ENCODE results near the gene TBL1X. TPM values are rescaled to one million over a fixed set of nuclear protein-coding genes. Genes with fewer than 3 reads are reported as not detected.

Gene TBL1X
- polyA plus RNA-seq, 3 donors: 24.2 to 27.8 (median 26.9) TPM

DNA sequence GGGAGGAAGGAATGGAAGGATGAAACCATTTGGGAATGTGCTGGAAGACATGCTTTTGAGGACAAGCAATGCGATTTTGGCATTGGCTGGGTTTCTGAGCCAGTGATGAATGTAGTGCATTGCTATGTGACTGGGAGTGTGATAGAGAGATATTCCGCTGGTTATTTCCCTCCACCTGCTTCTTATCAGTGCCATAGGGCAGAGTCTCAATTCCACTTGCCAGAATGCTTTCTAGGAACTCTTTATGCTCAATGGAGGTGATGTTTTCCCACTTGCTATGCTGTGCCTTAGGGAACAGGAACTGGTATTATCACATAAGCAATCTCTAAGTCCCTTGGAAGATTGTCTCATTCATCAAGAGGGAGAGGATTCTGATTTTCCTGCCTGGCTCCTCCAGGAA, 28.0 kb downstream of the TBL1X start:
- DNase-seq: no peak

DNA sequence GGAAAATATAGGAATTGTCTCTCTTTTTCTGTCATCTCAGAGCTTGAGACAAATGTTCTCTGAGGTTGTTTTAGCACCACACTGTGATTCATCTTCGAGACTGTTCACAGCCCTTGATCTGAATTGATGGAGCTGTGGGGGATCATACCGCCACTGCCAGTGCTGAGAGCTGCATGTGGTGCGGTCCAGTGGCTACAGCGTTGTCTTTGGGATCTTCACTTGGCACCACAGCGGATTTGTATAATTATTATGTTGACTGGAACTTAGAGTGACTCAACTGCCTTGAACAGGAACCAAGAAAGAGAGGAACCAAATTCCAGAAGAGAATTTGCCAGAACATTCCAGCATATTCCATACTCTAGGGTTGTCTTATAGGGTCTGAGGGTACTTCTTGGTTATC, 29.1 kb downstream of the TBL1X start:
- DNase-seq: no peak

GRCh38 chrX:9494771-9495170, 29.9 kb downstream of the TBL1X start:
- DNase-seq: no peak

DNA sequence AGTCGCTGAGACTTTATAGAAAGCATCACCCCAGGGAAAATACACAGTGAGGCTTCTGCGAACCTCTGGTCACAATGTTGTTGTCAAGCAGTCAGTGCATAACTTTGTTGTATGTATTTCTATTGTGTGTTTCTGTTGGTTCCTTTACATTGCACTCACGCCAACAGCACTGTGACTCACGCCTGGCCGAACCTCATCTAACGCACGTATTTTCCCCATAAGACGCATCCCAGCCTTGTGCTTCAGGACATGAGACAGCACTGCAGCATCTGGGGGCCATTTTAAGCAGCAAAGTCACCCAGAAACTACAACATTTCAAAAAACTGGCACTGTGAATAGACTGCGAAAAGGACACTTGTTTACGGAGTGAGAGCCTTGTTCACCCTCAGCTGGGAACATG, 30.6 kb downstream of the TBL1X start:
- DNase-seq: no peak

DNA sequence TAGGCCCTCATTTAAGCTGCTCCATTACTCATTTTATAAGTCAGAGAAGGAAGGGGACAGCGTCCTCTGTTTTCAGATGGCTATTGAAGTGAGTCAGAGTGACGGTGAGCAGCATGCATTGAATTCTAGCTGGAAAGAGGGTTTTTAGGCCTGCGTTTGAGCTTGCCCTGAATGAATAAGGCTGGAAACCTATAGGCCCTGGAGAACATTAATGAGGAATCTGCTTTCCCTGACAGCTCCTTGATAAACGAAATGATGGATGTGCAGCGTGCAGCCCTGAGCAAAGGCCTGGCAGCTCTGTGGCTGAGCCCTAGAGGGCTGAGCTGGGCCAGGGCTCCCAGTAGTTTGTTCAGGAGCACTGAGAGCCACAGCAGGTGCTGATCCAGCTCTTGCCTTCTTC, 33.4 kb downstream of the TBL1X start:
- no peak for DNase-seq

DNA sequence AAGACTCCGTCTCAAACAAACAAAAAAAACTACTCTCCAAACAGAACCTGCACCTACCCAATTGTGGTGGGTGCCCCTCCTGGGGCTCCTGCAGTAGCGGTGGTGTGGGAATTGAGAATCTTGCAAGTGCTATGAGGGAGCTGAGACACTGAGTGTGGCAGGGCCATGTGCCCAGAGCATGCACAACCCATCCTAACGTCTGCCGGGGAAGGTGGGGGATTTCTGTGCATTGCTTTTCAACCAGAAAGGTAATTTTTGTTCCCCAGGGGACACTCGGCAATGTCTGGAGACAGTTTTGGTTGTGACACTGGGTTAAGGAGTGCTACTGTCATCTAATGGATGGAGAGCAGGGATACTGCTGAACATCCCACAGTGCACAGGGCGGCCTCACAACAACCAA, 35.7 kb downstream of the TBL1X start:
- DNase-seq: no peak

DNA sequence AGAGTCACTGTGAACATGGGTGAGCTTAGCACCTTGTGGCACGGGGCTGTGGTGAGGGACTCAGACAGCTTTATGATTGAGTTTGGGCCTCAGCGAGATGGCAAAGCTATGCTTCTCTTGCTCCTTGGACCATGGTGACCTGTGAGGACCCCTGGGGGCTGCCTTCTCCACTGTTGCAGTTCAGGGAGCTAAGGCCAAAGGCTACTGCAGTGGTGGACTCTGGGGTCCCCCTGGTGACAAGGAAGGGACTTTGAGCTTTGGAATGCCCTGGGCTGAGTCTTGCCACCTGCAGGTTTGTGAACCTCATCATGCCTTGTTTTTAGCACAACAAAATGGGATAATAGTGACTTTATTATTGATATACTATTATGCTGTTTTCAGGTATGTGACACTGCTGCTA, 36.5 kb downstream of the TBL1X start:
- DNase-seq: no peak

GRCh38 chrX:9503261-9503660, 38.4 kb downstream of the TBL1X start:
- DNase-seq: no peak

GRCh38 chrX:9510366-9510765, 45.5 kb downstream of the TBL1X start:
- DNase-seq: no peak

DNA sequence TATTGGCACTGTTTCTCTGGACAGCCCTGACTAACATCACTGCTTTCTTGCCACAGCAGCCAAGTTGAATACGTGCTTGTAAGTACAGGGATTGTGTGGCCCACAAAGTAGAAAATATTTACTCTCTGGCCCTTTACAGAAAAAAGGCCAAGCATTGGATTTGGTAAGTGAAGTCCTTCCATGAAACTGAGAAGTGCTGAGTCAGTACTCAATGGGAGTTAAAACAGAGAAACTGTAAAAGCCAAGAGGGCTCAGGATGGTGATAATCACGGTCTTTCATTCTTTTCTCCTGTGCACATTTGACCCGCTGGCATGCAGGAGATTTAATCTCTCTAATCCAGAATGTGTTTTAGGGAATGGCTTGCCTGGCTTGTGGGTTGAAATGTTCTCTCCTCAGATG, 46.1 kb downstream of the TBL1X start:
- no peak for DNase-seq

- no peak for DNase-seq
Observed at GRCh38 chrX:9515489-9515888, 50.6 kb downstream of the TBL1X start.

- no peak for DNase-seq
Observed at GRCh38 chrX:9515973-9516538, 51.2 kb downstream of the TBL1X start.

- DNase-seq: no peak
Observed at GRCh38 chrX:9516635-9517034, 51.8 kb downstream of the TBL1X start.

DNA sequence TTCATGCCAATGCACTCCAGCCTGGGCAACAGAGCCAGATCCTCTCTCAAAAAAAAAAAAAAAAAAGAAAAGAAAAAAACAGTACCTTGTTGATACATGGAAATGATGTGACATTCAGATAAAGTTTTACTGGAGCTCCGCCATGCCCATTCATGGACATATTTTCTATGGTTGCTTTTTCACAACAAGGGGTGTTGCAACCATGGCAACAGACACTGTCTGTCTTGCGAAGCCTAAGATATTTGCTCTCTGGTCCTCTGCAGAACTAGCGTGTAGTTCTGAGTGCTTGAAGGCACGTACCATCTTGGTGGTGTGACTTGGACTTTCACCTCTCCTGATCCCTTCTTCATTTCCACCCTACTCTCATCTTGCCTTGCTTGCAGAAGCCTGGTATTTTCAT, 53.2 kb downstream of the TBL1X start:
- no peak for DNase-seq

DNA sequence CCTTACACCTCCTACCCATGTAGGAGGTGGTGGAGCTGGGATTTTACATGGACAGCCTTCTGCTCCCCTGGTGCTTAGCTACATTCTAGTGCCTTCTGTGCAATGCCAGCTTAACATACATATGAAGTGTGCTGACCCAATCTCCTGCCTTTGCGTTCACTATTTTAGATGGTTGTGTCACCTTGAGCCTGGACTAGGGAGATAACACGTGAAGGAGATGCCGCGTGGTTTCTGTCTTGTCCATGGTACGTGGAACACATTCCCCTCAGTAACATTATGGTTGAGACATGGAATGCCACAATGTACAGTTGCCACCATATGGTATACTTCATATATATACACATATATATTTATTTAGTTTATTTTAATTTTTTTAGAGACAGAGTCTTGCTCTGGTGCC, 54.0 kb downstream of the TBL1X start:
- DNase-seq: no peak

DNA sequence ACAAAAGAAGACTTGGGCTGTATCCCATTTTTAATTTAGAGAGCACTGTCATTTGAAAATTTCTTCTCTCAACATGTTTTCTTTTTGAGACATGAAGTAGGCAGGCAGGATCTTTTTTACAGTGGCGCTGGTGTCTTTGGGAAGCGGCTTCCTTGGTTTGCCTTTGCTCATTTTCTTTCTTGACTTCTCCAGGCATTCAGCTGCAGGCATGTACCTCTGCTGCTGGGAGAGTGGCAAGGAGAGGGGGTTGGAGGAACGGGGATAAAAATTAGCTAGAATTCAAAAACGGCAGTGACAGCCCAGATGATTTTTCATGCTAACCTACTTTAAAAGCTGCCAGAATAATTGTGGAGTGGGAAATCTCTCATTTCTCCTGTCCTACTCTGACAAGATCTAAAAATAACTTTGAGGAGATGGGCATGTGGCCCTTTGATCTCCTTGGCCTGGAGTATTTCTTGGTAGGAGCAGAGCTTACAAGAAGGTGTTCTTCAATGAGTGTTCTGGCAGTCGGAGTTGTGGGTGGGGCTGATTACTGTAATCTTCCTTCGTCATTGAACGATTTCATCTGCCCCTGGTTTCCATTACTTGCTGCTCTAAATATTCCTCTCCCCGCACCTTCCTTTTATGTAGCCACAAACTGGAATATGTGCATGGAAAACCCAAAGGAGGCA, 54.8 kb downstream of the TBL1X start:
- no peak for DNase-seq

GRCh38 chrX:9520217-9520590, 55.3 kb downstream of the TBL1X start:
- no peak for DNase-seq

DNA sequence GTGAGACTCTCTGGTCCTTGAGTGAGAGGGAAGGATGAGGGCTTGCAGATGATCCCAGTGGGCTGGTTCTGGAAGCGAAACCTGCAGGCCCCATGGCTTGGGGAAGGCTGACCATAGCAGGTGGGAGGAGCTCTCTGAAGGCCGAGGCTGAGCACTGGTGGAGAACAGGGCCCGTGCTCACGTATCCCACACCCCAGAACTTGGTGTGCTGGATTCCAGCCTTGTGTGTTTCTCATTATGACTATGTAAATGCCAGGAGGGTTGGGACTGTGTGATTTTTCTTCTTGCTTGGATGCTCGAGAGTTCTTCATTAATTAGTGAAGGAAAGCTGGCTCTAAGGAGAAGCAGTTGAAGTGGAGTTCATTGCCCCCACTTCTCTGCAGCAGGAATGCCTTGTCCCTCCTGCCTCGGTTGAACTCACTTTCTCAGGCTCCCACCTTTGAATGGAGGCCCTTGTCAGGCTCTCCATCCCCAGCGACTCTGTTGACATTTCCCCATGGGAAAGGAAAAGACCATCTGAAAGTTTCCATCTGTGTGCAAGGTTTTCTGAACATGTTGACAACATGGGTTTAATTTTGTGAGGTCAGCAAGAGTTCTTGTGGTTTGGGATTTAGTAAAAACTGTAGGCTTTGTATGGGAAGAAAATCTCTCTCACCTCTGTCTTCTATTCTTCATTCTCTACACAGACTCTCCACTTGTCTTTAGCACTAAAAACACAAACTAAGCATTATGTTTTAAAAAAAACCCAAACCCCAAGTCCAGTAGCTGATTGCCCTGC, 57.7 kb downstream of the TBL1X start:
- no peak for DNase-seq

DNA sequence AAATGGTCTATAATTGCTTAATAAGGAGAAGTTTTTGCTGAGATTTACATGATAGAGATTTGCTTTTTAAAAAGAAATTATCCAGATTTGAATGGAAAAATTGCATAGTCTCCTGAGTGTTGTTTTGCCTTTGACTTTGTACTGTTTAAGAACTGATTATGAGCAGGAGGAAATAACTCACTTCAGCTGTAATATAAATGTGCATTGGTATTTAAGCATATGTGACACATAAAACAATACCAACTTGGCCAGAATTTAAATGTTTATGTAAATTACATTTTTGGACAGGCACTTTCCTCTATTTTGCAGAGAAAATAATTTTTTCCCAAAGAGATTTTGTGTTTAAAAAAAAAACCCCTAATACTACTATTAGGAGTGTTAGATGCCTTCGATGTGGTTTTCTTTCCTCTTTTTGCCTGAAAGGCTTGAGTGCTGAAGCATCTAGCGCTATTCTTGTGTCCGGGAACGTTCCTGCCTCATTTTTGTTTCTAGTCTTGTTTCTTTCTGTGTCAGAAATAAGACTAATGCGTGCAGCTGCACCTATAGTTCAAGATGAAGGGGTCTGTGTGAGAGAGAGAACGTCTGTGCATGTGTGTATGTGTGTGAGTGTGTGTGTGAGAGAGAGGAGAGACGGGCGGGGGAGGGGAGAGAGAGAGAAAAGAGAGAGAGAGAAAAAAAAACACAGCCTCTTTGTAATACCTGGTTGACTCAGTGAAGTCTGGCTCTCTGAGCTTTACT, 60.8 kb downstream of the TBL1X start:
- no peak for DNase-seq

DNA sequence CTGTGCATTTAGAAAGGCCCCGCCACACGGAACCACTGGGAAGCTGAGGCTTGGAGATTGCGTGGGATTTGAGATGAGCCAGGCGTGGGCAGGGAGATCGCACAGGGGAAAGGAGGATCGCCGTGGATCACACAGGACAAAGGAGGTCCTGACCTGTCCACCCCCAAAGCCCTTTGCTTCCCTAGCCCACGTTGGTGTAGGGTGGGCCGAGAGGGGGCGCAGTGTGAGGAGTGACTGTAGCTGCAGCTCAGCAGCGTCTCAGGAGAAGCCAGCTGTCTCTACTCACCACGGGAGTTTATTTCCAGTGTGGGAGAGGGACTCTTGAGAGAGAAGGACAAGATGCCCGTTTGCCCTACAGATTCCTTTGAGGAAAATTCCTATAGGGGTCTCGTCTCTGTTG, 62.1 kb downstream of the TBL1X start:
- DNase-seq: no peak

- no peak for DNase-seq
Observed at GRCh38 chrX:9528498-9528897, 63.6 kb downstream of the TBL1X start.

GRCh38 chrX:9529223-9529622, 64.4 kb downstream of the TBL1X start:
- no peak for DNase-seq

- DNase-seq: peak; percentile 48
Observed at GRCh38 chrX:9530848-9531274, 66.0 kb downstream of the TBL1X start.
